Testis (tissue), 3 donors: ENCODE data around the gene U2AF1L4. TPM values are rescaled to one million over a fixed set of nuclear protein-coding genes. Genes with fewer than 3 reads are reported as not detected.

Source experiments
- DNase-seq: peaks from one replicate; pipeline ENCODE4 v3.0.0-alpha.2; 2019
- H3K27ac ChIP-seq, 2 donors: fragments of 200-600 bp; sonication (generic); one replicate each; pipeline ENCODE4 v1.5.1; 2019
- H3K27me3 ChIP-seq: fragments of 200-600 bp; sonication (generic); one replicate; pipeline ENCODE4 v1.5.1; 2019
- H3K36me3 ChIP-seq: fragments of 200-600 bp; sonication (generic); one replicate; pipeline ENCODE4 v1.5.1; 2017; ENCODE audit warnings: low read depth; ENCODE audit errors: missing control alignments
- H3K4me1 ChIP-seq: fragments of 200-600 bp; sonication (generic); one replicate; pipeline ENCODE4 v1.5.1; 2019
- H3K4me3 ChIP-seq, 2 donors: fragments of 200-600 bp; sonication (generic); one replicate each; pipeline ENCODE4 v1.5.1; 2017 to 2019
- H3K9me3 ChIP-seq: fragments of 200-600 bp; sonication (generic); one replicate; pipeline ENCODE4 v1.5.1; 2017
- POLR2A ChIP-seq: fragments of 450-650 bp; IDR thresholded peaks from one replicate; pipeline ENCODE4 v1.6.1; 2017; ENCODE audit warnings: antibody characterized with exemption, mild to moderate bottlenecking, moderate library complexity
- WGBS, 2 donors: methylation state at CpG; one replicate each; pipeline ENCODE4 v1.1.5; 2018; 5-methylcytosine and 5-hydroxymethylcytosine counted together
- intact Hi-C: fragments of 100-400 bp; cut with DNase I; formaldehyde crosslinking; loops from one replicate; pipeline ENCODE4 v1.15.1; 2023; ENCODE audit warnings: low total_unique reads
- polyA plus RNA-seq: library from polyadenylated mRNA; stranded (reverse); fragments of 350-450 nt; fragmentation: Illumina TruSeq; extraction: RNeasy Lipid Tissue Mini Kit (QIAGEN cat#74804); gene quantifications from one replicate; pipeline ENCODE4 v1.2.3, GENCODE V29; 2014; ENCODE audit warnings: low read depth, low replicate concordance; ENCODE audit not compliant: insufficient read depth
- total RNA-seq, 2 donors: library from RNA; depleted of rRNA; stranded (reverse); fragments of >200 nt; gene quantifications; one replicate each; pipeline ENCODE4 v1.2.3, GENCODE V29; 2016
- TF ChIP-seq, protein P1 (sequence below), 3 experiments: fragments of 450-650 bp in 2 of 3; fragments of 200-600 bp in 1 of 3; sonication (generic) in 1 of 3; IDR thresholded peaks; one replicate each; pipeline ENCODE4 v1.5.1; 2016 to 2019; ENCODE audit warnings: antibody characterized with exemption in 3 of 3, mild to moderate bottlenecking in 2 of 3, moderate library complexity in 1 of 3

Gene U2AF1L4
- total and polyA plus RNA-seq, 3 donors from 2014 or later, result 45.3 to 49.6 (median 47.2) TPM

DNA sequence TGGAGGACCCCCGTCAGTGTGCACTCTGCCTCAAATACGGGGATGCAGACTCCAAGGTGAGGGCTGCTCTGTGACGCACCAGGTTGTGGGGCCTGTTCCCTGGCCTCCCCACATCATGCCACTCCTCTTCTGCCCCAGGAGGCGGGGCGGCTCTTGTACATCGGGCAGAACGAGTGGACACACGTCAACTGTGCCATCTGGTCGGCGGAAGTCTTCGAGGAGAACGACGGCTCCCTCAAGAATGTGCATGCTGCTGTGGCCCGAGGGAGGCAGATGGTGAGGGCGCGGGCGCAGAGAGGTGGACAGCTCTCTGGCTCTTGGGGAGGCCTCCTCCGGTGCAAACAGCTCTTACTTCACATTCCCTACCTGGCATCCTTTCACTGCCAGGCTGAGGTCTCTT lies 16.2 kb downstream of the U2AF1L4 start:
- no peak for DNase-seq
- WGBS, 2 donors, result 87 to 92% methylated on average over 5 to 18 of the region's 18 CpGs
- no peaks in the 10 kb centered on the region for H3K4me1 ChIP-seq
- H3K27me3 ChIP-seq, result no peaks in the 10 kb centered on the region
- H3K4me3 ChIP-seq, result no peak overlapping the region
- H3K9me3 ChIP-seq, result no peaks in the 10 kb centered on the region
- no peaks in the 10 kb centered on the region for H3K36me3 ChIP-seq
- TF ChIP-seq, protein P1, sequence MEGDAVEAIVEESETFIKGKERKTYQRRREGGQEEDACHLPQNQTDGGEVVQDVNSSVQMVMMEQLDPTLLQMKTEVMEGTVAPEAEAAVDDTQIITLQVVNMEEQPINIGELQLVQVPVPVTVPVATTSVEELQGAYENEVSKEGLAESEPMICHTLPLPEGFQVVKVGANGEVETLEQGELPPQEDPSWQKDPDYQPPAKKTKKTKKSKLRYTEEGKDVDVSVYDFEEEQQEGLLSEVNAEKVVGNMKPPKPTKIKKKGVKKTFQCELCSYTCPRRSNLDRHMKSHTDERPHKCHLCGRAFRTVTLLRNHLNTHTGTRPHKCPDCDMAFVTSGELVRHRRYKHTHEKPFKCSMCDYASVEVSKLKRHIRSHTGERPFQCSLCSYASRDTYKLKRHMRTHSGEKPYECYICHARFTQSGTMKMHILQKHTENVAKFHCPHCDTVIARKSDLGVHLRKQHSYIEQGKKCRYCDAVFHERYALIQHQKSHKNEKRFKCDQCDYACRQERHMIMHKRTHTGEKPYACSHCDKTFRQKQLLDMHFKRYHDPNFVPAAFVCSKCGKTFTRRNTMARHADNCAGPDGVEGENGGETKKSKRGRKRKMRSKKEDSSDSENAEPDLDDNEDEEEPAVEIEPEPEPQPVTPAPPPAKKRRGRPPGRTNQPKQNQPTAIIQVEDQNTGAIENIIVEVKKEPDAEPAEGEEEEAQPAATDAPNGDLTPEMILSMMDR (IDR thresholded peaks at IDR 0.05), result no peak
- TF ChIP-seq POLR2A, result no peak
- intact Hi-C loops, result no loop called here
- no peak overlapping the region for H3K27ac ChIP-seq

DNA sequence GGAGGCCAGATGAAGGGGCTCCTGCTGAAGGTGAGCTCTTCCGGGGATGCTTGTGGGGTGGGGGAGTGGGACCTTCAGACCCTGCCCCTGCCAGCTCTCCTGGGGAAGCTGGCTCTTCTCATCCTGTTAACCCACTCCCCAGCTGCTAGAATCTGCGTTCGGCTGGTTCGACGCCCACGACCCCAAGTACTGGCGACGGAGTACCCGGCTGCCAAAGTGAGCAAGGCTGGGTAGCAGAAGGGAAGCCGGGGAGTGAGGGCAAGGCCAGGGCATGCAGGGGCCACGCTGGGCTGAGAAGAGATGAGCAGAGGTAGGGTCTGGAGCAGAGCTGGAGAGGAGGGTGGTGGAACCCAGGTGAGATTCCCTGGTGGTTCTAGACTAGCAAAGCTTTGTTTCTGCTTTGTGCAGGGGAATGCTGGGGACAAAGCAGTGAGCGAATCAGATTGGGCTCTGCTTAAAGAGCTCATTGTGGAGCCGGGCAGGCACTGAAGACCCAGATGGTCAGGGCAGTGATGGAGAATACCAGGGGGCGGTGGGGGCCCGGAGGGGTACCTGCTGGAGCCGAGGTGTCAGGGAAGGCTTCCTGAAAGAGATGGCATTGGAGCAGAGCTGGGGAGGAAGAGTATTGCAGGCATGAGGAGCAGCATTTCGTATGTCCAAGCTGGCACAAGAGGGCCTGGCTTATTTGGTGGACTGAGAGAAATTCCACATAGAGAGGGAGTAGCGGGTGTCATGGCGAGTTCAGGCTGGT lies 17.1 kb downstream of the U2AF1L4 start:
- 89 to 93% methylated on average over 14 to 19 of the region's 19 CpGs for WGBS, 2 donors

DNA sequence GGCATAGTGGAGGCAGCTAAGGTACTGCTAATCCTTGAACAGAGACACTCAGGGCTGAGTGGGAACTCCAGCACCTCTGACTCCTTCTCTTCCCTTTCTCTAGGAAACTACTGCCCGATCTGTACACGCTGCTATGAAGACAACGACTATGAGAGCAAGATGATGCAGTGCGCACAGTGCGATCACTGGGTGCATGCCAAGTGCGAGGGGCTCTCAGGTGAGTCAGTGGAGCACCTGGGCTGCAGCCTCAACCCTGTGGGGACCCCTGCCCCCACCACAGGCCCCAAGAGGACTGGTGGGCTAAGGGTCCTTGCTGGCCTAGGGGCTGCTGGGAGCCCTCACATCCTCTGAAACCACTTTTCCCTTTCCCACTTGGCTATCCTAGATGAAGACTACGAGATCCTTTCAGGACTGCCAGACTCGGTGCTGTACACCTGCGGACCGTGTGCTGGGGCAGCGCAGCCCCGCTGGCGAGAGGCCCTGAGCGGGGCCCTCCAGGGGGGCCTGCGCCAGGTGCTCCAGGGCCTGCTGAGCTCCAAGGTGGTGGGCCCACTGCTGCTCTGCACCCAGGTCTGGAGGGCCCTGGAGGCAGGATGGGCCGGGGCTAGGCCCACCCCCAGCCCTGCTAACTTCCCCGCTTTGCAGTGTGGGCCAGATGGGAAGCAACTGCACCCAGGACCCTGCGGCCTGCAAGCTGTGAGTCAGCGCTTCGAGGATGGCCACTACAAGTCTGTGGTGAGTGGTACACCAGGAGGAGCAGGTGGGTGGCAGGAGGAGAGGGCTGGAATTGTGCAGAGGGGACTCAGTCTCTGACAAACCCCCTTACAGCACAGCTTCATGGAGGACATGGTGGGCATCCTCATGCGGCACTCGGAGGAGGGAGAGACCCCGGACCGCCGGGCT lies 17.9 kb downstream of the U2AF1L4 start:
- Histone ChIP-seq H3K4me1 (no peaks in the 10 kb centered on the region), H3K36me3 (no peaks in the 10 kb centered on the region), H3K27ac (no peak overlapping the region), H3K27me3 (no peaks in the 10 kb centered on the region), H3K9me3 (no peaks in the 10 kb centered on the region), H3K4me3 (no peak overlapping the region)
- intact Hi-C loops, result no loop called here
- DNase-seq, result no peak
- 93 to 95% methylated on average over 12 to 23 of the region's 25 CpGs for WGBS, 2 donors
- TF ChIP-seq POLR2A, result no peak
- TF ChIP-seq, protein P1 (IDR thresholded peaks at IDR 0.05), result no peak

More for the DNA sequence above, 17.1 kb downstream of the U2AF1L4 start:
- H3K4me3 ChIP-seq, result no peak overlapping the region
- H3K4me1 ChIP-seq, result no peaks in the 10 kb centered on the region
- no peaks in the 10 kb centered on the region for H3K27me3 ChIP-seq
- no peaks in the 10 kb centered on the region for H3K9me3 ChIP-seq
- no peak for DNase-seq
- no peaks in the 10 kb centered on the region for H3K36me3 ChIP-seq
- intact Hi-C loops, result no loop called here
- TF ChIP-seq, protein P1 (IDR thresholded peaks at IDR 0.05), result no peak
- H3K27ac ChIP-seq, result no peak overlapping the region

DNA sequence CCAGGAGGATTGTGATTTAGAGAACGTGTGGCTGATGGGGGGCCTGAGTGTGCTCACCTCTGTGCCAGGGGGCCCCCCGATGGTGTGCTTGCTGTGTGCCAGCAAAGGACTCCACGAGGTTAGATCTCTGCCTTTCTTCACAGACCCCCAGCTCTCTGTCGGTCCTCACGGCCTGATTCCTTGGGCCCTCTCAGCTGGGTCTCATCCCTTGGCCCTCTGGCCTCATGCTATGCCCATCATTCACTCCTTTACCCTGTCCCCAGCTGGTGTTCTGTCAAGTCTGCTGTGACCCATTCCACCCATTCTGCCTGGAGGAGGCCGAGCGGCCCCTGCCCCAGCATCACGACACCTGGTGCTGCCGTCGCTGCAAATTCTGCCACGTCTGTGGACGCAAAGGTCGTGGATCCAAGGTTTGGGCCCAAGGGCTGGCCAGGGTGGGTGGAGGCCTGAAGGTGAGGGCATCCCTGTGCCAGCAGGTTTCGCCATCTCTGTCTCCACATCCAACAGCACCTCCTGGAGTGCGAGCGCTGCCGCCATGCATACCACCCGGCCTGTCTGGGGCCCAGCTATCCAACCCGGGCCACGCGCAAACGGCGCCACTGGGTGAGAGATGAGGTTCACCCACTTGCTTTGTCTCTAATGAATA lies 19.9 kb downstream of the U2AF1L4 start:
- H3K36me3 ChIP-seq, result no peaks in the 10 kb centered on the region
- no peak overlapping the region for H3K4me3 ChIP-seq
- intact Hi-C loops, result no loop called here
- no peak for DNase-seq
- no peak overlapping the region for H3K27ac ChIP-seq
- H3K27me3 ChIP-seq, result no peaks in the 10 kb centered on the region
- no peaks in the 10 kb centered on the region for H3K9me3 ChIP-seq
- 94% methylated on average over 20 to 23 of the region's 23 CpGs for WGBS, 2 donors
- no peak for TF ChIP-seq POLR2A
- TF ChIP-seq, protein P1 (IDR thresholded peaks at IDR 0.05), result no peak
- H3K4me1 ChIP-seq, result no peaks in the 10 kb centered on the region
